ENCODE results near the gene AVPR2. TPM values are rescaled to one million over a fixed set of nuclear protein-coding genes. Genes with fewer than 3 reads are reported as not detected.

The AVPR2 gene
- total RNA-seq, 1 experiment from 2014 or later, result 3.2 TPM

DNA sequence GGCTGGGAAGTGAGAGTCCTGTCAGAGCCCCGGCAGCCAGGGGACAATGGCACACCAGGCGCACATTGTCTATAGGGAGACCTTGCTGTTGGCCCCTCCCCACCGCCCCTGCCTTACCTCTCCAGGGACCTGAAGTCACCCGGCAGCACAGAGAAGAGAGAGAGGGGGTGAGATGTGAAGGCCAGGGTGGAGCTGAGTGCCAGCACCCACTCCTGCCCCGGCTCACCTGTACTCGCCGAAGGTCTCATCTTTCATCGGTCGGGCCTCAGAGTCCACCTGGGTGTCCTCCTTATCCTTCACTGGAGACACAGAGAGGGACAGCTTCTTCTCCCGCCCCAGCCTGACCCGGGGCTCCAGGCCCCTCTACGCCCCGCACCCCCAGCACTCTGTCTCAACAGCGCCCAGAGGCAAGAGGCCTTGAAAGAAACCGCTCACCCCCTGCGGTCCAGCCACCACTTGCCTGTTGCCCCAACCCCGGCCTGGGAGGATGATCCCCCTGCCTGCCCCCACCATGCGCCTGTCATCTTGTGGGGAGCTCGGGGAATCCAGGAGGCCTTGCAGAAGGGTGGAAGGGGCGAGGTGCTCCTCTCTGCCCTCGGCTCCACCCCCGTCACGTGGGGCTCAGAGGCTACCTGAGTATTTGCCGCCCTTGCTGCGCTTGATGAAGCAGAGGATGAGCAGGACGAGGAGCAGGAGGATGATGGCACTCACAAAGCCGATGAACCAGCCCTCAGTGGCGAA is 41.1 kb upstream of the AVPR2 start:
- Histone ChIP-seq H2AFZ (no peak overlapping the region), H3K4me3 (no peak overlapping the region), H3K9me2 (ENCODE audit: insufficient read depth) (no peaks in the 10 kb centered on the region), H3K27ac (no peak overlapping the region), H3K4me1 (replicated peaks; ENCODE audit: insufficient read depth) (no peaks in the 10 kb centered on the region), H3K79me2 (ENCODE audit: low read depth) (no peaks in the 10 kb centered on the region), H3K27me3 (ENCODE audit: insufficient read depth, low read depth) (peaks cover 3% of the 10 kb centered on the region; the same call in 1 of the 2 replicates), H3K36me3 (ENCODE audit: low read depth) (no peaks in the 10 kb centered on the region), H4K20me1 (ENCODE audit: insufficient read depth) (no peaks in the 10 kb centered on the region), H3K4me2 (no peak overlapping the region), H3K9me3 (ENCODE audit: insufficient read depth, low read depth) (no peaks in the 10 kb centered on the region), H3F3A (ENCODE audit: insufficient read depth, low read depth) (no peaks in the 10 kb centered on the region)
- DNase-seq, result no peak
- POLR2A ChIA-PET (ENCODE audit: unreplicated experiment), result no interaction called here
- intact Hi-C loops (cut with micrococcal nuclease; ENCODE audit: unreplicated experiment), result no loop called here
- no TSS peak for BruUV-seq (replicated peaks)
- TF ChIP-seq EZH2 (IDR thresholded peaks at IDR 0.05; ENCODE audit: low read depth), result no peak
- TF ChIP-seq, protein P1, sequence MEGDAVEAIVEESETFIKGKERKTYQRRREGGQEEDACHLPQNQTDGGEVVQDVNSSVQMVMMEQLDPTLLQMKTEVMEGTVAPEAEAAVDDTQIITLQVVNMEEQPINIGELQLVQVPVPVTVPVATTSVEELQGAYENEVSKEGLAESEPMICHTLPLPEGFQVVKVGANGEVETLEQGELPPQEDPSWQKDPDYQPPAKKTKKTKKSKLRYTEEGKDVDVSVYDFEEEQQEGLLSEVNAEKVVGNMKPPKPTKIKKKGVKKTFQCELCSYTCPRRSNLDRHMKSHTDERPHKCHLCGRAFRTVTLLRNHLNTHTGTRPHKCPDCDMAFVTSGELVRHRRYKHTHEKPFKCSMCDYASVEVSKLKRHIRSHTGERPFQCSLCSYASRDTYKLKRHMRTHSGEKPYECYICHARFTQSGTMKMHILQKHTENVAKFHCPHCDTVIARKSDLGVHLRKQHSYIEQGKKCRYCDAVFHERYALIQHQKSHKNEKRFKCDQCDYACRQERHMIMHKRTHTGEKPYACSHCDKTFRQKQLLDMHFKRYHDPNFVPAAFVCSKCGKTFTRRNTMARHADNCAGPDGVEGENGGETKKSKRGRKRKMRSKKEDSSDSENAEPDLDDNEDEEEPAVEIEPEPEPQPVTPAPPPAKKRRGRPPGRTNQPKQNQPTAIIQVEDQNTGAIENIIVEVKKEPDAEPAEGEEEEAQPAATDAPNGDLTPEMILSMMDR (conservative IDR thresholded peaks at IDR 0.05), result no peak
- CTCF ChIA-PET, result interaction anchor here (0.6 kb wide), 1 partner anchor 147 kb away, joined by 4 read pairs; no protein-coding TSS in a partner anchor

DNA sequence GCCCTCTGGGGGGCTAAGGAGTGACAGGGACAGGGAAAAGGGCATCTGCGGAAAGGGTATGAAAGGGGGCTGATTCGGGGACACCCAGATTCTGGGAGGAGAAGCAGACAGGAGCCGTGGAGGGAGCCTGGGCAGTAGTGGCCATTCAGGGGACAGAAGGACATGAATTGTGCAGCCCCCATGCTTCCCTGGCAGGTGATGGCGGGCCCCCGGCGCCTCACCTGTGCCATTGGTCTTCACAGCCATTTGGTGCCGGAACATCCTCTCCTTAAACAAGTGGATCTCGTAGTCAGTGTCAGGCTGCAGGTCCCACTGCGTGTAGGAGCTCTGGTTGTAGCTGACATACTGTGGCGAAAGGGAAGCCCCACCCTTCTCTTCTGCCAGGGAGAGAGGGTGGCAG is 40.4 kb upstream of the AVPR2 start:
- no peaks in the 10 kb centered on the region for H3K36me3 ChIP-seq (ENCODE audit: low read depth)
- intact Hi-C loops (cut with micrococcal nuclease; ENCODE audit: unreplicated experiment), result no loop called here
- ChIA-PET POLR2A (ENCODE audit: unreplicated experiment) (no interaction called here), CTCF (no interaction called here)
- H3K4me2 ChIP-seq, result no peak overlapping the region
- H3K27me3 ChIP-seq (ENCODE audit: insufficient read depth, low read depth), result 0 out of 2 replicates have a peak, but pooled peaks cover 2% of the 10 kb centered on the region
- H3K9me2 ChIP-seq (ENCODE audit: insufficient read depth), result no peaks in the 10 kb centered on the region
- H3K79me2 ChIP-seq (ENCODE audit: low read depth), result no peaks in the 10 kb centered on the region
- no peaks in the 10 kb centered on the region for H4K20me1 ChIP-seq (ENCODE audit: insufficient read depth)
- BruUV-seq (replicated peaks), result no TSS peak
- no peak for DNase-seq
- H3K9me3 ChIP-seq (ENCODE audit: insufficient read depth, low read depth), result no peaks in the 10 kb centered on the region
- H2AFZ ChIP-seq, result no peak overlapping the region
- H3K4me3 ChIP-seq, result no peak overlapping the region
- no peaks in the 10 kb centered on the region for H3F3A ChIP-seq (ENCODE audit: insufficient read depth, low read depth)
- H3K4me1 ChIP-seq (replicated peaks; ENCODE audit: insufficient read depth), result no peaks in the 10 kb centered on the region
- TF ChIP-seq EZH2 (IDR thresholded peaks at IDR 0.05; ENCODE audit: low read depth), result no peak
- TF ChIP-seq, protein P1 (conservative IDR thresholded peaks at IDR 0.05), result no peak
- no peak overlapping the region for H3K27ac ChIP-seq

DNA sequence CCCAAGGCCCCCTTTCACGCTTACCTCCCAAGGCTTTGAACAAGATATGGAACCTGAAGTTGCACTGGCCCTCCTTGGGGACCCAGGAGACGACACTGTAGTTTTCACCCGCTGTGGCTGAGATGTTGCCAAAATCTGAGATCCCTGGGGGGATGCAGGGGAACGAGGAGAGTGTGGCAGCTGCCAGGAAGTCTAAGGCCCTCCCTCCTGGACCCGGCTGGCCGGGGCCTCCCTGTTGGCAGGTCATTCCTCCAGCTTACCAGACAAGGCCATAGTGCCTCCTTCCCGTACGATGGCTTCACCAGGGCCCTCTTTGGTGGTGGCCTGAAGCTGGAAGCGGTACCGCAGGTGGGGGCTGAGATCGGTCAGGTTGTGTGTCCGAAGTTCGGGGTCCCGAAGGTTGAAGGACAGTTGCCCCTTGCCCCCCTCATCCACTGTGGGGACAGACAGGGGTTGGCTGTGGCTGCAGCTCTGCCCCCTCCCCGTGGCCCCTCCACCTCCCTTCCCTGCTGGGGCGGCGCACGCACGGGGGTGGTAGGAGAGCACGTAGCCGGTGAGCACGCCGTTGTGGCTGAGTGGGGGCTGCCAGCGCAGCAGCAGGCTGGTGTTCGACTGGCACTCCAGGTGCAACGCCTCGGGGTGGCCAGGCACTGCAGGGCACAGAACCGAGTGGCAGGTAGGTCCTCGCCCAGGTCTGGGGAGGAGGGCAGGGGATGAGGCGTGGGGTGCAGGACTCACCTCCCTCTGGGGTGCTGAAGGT is 39.7 kb upstream of the AVPR2 start:
- Histone ChIP-seq H3K9me3 (ENCODE audit: insufficient read depth, low read depth) (no peaks in the 10 kb centered on the region), H3K36me3 (ENCODE audit: low read depth) (no peaks in the 10 kb centered on the region), H2AFZ (no peak overlapping the region), H3K4me2 (no peak overlapping the region), H3K27ac (no peak overlapping the region), H3K79me2 (ENCODE audit: low read depth) (no peaks in the 10 kb centered on the region), H3K9me2 (ENCODE audit: insufficient read depth) (no peaks in the 10 kb centered on the region), H3K27me3 (ENCODE audit: insufficient read depth, low read depth) (no peaks in the 10 kb centered on the region), H3F3A (ENCODE audit: insufficient read depth, low read depth) (no peaks in the 10 kb centered on the region), H4K20me1 (ENCODE audit: insufficient read depth) (no peaks in the 10 kb centered on the region), H3K4me3 (no peak overlapping the region), H3K4me1 (replicated peaks; ENCODE audit: insufficient read depth) (no peaks in the 10 kb centered on the region)
- no peak for TF ChIP-seq EZH2 (IDR thresholded peaks at IDR 0.05; ENCODE audit: low read depth)
- TF ChIP-seq, protein P1 (conservative IDR thresholded peaks at IDR 0.05), result no peak
- intact Hi-C loops (cut with micrococcal nuclease; ENCODE audit: unreplicated experiment), result no loop called here
- ChIA-PET POLR2A (ENCODE audit: unreplicated experiment) (no interaction called here), CTCF (no interaction called here)
- no peak for DNase-seq
- no TSS peak for BruUV-seq (replicated peaks)

Data from PC-9 (cell line).